Activated CD8-positive, alpha-beta memory T cell treated with anti-CD3 and anti-CD28 coated beads for 36 hours (primary cell): Measurements from ENCODE around the gene MAST4. TPM values are rescaled to one million over a fixed set of nuclear protein-coding genes. Genes with fewer than 3 reads are reported as not detected.

ENCODE experiments used
- CTCF ChIA-PET: fragments of 350-600 bp; sonication (Branson Sonifier 250); formaldehyde crosslinking; loops from one replicate; lab custom pipeline; 2021; ENCODE audit warnings: antibody characterized with exemption; lab: Charles Lee
- POLR2A ChIA-PET: fragments of 350-600 bp; sonication (Branson Sonifier 250); formaldehyde crosslinking; loops from one replicate; lab custom pipeline; 2021; ENCODE audit warnings: antibody characterized with exemption; lab: Charles Lee
- total RNA-seq, 2 experiments: library from RNA; stranded (reverse); gene quantifications; one replicate each; pipeline ENCODE4 v1.2.3, GENCODE V29; 2021

Gene MAST4
- total RNA-seq, 2 experiments from 2014 or later: 11.4 to 11.6 TPM

DNA sequence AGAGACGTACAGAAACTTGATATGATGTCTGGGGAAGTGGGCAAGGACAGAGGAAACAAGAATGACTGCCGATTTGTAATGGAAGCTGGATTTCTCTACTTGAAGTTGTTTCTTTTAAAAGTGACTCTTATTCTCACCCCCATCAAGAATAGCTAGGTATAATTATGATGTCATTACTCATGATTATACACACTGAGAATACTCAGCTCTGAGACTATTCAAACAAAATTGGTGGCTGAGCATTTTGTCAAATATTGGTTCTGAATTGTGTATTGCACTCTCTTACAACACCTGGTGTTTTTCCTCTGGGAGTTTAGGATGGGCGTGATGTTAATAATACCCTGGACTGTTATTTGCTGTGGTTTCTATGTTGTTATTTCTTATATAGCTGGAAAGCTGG, 46.3 kb downstream of the MAST4 start:
- CTCF ChIA-PET: no interaction called here

DNA sequence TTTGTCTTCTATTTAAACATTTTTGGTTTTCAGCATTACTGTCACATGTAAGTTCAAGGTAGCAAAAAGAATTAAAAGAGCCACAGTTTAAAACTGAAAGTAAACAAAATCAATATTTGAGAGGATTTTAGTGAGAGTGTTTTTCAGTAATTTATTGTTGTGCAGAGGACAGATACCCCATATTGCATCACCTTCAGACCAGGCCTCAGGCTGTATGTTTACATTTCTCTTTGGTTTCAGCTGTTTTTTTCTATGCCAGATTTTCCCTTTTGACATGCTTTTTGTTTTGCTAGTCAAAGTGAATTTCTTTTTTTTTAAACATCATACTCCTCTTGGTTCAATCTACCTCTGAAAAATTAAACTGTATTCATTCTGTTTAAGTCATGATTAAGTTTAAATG, 47.2 kb downstream of the MAST4 start:
- POLR2A ChIA-PET: no interaction called here
- CTCF ChIA-PET: interaction anchor here (1.2 kb wide), 1 partner anchor 201 kb away, joined by 3 read pairs; no protein-coding TSS in a partner anchor

More for the DNA sequence above, 46.3 kb downstream of the MAST4 start:
- POLR2A ChIA-PET: no interaction called here

DNA sequence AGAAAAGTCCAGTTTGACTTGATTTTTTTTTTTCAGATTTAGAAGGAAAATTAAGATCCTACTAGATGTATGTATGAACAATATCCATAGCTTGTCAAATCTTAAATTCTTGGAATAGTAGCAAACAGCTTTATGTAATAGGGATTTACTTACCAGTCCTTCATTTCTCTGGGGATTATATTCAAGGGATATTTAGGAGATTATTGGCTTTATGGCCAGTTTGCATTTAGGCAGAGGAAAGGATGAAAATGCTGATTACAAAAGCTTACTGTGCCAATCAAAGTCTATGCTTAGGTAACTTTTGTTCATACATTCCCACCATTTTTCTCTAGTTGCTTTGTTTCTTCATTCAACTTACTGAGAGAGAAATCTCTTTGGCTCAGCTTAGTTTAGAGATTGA, 47.9 kb downstream of the MAST4 start:
- POLR2A ChIA-PET: no interaction called here
- CTCF ChIA-PET: interaction anchor here (0.7 to 1.2 kb wide), 2 partner anchors 202 to 1778 kb away, joined by 3 read pairs; no protein-coding TSS in a partner anchor

DNA sequence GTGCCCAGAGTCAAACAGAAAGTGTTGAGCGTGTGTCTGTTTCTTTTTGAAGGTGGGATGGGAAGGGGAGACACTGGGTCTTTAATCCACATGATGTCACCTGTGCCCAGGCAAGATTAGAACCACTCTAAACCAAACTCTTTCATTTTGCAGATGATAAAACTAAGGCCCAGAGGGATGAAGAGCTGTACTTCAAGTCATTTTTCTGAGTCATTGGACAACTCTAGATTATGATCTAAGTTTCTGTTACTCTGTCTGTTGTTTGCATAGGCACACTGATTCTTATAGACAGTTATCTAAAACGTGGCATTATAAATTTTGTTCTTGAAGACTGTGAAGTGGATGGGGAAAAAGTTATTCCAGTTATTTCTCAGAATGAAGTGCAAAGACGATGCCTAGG, 48.8 kb downstream of the MAST4 start:
- ChIA-PET POLR2A (no interaction called here), CTCF (no interaction called here)

DNA sequence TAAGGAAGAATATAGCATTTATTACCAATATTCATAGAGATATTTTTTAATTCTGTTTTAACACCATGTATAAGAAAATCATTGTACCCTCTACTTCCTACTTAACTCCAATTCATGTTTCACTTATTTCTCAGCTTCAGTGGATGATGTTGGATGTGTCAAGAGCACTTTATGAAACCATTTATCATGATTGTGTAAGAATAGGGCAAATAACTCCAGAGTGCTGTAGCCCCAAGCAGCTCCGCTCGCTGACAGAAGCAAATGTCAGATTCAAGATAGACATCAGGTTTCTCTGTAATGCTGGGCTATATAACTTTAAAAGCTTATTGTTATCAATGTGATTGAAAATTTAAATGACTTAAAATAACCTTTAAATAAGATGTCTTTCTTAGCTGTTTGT, 50.4 kb downstream of the MAST4 start:
- CTCF ChIA-PET: no interaction called here
- POLR2A ChIA-PET: no interaction called here

DNA sequence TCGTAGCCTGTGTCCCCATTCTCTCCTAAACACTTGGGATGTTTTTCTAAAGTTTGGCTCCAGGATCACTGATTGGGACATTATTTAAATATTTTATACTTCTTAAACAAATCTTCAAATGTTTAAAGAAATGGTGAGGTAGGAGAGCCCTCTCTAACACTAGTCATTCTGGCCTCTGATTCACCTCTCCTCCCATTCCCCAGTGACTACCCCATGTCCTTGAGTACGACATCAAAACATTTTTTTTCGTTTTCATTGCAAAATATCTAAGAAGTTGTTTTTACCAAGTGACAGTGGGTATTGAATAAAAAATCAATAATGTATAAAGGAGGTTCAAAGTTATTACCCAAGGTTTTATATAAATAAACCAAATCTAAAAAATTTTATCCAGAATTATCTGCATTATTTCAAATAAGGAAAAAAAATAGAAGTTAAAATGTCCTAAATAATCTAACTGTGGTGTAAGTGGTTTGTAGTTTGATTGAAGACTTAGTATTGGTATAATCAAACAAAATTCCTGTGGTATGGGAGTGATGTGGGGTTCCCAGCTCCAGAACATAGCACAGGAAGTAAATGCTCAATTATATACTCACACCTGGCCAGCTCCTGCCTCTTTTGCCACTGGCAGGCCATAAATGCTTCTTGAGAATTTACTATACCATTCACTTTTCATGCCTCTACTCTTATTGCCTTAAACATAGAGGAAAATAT, 51.1 kb downstream of the MAST4 start:
- CTCF ChIA-PET: no interaction called here
- POLR2A ChIA-PET: no interaction called here

DNA sequence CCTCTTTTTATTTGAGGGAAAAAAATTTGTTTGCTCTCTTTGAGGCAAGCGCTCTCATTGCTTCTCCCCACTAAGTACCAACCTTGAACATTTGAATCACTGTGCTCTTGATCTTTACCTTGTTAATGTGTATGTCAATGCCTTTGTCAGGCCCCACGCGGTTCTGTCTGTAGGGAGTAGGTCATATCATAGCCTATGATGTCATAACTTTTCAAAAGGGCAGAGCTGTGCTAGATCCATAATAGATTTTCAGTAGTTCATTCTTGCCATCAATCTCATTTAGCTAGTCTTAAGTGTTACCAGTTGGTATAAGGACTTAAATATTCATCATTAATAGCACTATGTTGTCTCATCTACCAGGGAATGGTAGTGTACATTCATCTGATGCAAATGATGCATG, 56.6 kb downstream of the MAST4 start:
- POLR2A ChIA-PET: no interaction called here
- CTCF ChIA-PET: no interaction called here

DNA sequence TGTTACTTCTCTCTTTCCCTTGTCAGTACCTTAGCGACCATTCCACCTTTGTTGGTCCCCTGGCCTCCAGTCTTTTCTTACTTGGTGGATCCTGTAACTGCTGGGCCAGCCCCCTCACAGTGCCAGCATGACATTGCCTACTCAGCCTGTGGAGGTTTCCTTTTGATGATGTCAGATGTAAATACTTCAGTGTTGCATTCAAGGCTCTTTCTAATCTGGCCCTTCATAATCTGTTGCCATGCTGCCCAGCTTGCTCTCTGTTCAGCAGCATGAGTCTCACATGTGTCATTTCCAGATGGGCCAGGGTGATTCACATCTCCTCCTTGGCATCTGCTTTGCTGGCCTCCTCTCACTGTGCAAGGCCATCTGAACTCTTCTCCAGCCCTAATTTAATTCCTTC, 57.1 kb downstream of the MAST4 start:
- ChIA-PET CTCF (no interaction called here), POLR2A (no interaction called here)

DNA sequence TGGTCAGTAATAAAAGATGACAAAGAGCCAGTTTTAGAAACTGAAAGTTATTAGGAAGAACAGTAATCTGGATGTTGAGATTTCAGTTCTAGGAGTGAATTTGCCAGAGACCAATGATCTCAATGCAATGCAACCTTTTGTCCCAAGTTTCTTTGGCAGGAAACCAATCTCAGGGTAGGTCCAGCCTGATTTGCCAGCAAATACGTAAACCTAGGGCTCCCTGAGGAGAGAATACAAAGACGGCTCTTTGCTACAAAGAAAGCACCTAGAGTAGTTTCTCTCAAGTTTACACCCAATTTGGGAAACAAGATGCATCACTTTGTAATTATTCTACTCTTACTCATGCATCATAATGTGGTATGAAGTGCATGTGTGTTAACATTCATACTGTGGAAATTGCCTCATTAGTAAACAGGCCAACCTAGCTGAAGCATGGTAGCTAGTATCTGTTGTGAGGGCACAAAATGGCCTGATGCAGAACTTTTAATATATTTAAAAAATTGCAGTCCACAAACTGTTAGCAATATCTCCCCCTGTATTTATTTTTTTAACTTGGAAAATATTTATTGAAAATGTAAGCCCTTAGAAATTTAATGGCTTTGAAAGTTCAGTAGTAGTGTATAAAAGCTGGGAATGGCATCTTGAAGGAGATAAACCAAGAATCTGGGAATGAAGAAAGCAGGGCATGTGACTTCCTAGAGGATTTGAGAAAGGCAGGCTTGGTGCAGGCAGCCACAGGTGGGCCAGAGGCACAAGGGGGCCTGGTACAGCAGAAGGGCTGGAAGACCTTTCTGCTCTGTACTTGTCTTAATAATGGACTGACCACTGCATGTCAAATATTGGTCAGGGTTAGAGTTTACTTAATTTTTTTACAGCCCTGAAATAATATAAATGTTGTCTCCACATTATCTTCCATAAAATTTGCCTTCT, 59.5 kb downstream of the MAST4 start:
- CTCF ChIA-PET: no interaction called here
- POLR2A ChIA-PET: no interaction called here

DNA sequence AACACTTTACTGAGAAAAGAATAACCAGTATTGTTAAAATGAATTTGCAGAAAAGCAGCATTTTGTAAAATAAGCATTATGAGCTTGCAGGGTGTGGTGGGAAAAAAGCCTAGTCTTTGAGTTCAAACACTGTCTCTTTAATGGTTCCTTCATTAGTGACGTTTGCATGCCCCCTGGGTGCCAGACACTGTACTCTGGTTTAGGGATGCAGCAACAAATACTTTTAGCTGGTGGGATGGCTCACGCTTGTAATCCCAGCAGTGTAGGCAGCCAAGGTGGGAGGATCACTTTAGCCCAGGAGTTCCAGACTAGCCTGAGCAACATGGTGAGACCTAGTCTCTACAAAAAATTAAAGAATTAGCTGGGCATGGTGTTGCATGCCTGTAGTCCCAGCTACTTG, 62.3 kb downstream of the MAST4 start:
- ChIA-PET CTCF (interaction anchor here (1.4 kb wide), 1 partner anchor 8 kb away, joined by 4 read pairs; no protein-coding TSS in a partner anchor), POLR2A (no interaction called here)

DNA sequence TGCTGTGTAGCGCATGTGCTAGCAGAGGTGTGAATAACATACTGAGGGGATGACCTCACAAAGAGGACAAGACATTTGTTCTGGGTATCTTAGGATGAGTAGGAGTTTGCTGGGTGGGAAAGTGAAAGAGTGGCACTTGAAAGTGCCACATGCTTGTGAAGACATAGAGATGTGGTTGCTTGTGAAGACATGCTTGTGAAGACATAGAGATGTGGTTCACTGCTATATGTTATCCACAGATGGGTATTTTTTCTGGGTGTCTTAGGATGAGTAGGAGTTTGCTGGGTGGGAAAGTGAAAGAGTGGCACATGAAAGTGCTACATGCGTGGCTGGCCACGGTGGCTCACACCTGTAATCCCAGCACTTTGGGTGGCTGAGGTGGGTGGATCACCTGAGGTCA, 63.6 kb downstream of the MAST4 start:
- ChIA-PET POLR2A (no interaction called here), CTCF (interaction anchor here (0.6 kb wide), 1 partner anchor 24 kb away, joined by 3 read pairs; no protein-coding TSS in a partner anchor)

DNA sequence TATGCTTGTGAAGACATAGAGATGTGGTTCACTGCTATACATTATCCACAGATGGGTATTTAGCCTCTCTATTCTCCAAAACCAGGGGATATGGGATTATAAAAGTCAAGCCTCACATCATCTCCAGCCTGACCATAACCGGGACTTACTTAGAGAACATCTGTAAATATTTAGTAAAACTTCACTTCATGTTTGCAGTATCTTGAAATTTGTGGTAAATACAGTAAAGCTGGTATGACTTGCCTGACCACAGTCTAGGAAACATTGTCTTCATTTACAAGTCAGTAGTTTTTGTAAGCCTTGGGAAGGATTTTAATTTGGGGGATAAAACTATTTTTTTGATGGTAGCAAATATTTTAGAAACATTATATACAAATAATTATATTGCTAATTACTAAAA, 64.2 kb downstream of the MAST4 start:
- CTCF ChIA-PET: interaction anchor here (0.6 kb wide), 1 partner anchor 24 kb away, joined by 3 read pairs; no protein-coding TSS in a partner anchor
- POLR2A ChIA-PET: no interaction called here

DNA sequence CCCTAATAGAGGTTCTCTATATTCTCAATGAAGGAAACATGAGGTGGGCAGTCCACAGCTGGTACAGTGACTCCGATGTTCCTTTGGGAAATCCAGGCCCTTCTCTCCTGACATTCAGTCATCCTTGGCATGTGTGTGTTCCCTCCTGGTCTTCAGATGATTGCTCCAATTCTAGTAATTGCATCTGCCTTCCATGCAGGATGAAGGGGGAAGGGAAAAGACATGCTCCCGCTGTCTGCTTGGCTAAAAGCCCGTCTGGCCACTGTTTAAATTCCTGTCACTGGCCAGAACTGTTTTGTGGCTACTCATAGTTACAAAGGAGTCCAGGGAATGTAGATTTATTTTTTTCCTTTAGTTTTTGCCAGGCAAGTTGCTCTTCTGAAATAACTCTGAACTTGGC, 65.0 kb downstream of the MAST4 start:
- POLR2A ChIA-PET: no interaction called here

DNA sequence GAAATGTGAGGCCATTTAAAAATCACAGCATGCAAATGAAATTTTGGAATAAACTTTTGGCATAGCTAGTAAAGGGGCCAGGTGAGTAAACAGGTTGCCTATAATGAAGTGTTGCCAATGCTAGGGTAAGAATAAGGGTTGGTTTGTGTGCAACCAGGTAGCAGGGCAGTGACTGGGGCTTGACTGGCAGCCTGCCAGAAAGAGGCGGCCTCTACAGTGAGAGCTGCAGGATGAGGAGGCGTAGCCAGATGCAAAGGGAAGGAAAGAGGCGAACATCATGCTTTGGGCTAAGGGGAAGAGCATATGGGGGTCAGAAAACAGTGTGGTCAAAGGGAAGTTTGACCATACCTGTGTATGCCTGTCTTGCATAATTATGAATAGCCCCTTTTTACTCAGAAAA, 70.6 kb downstream of the MAST4 start:
- ChIA-PET CTCF (no interaction called here), POLR2A (no interaction called here)

More for the DNA sequence above, 65.0 kb downstream of the MAST4 start:
- CTCF ChIA-PET: no interaction called here

DNA sequence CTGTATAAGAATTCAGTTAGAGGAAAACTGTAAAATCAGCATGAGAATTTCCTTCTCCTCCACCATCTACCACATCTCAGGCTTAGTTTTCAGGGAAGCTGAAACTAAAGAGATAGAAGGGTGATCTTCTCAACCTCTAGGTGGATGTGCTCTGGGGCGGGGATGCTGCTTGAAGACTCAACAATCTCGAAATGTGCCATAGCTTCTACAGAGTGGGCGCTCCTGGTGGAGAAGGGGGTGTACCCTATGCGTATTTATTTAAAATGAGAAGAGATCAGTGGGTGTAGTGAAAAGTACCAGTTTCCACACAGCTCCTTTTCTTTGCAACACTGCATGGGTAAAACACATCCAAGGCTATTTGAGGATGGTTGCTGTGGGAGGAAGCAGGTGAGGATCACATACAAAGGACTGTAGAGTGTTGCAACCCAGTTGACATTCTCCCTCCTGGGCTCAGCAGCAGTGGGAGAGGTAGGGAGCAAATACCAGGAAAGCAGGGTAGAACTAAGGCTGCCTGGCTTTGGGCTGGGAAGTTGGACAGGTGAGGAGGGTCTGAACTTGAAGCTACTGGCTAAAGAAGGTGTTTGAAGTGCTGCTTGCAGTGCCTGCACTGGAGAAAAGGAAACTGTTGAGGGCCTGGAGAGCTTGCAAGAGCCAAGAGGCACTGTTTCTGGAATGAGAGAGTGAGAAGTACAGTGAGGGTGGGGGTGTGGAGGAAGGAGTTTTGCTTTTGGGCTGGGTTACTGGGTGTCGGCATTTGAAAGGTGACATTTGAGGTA, 73.1 kb downstream of the MAST4 start:
- CTCF ChIA-PET: interaction anchor here (0.6 kb wide), 1 partner anchor 262 kb away, joined by 3 read pairs; no protein-coding TSS in a partner anchor
- POLR2A ChIA-PET: no interaction called here

DNA sequence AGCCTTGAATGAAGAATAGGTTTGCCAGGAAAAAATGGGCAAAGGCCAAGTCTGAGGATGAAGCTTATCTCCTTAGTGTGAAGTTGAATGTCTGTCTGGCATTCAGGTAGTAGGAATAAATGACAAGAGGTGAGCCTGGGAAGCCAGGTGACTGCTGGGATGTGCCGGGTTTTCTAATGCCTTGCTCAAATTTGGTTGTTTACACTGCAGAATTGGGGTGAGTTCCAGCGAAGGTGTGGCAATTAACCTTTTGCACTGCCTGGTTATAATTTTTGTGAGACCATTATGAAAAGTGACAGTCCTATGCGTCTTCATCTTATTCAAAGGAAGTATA, 73.6 kb downstream of the MAST4 start:
- POLR2A ChIA-PET: no interaction called here
- CTCF ChIA-PET: no interaction called here

DNA sequence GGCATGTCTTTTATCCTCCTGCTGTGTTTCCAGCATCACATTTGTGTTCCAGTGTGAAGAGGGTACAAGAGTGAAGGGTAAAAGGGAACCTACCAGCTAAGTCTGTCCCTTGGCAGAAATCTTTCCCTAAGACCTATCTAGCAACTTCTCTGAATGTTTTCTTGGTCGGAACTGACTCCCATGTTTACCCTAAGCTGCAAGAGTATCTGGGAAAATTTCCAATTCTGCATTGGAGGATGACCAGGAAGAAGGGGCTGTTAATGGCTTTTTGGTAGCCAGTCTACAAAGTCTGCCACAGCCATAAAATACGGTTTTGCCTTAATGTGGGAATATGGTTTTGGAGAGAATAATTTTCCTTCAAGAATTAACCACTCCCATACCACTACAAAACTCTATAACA, 75.1 kb downstream of the MAST4 start:
- CTCF ChIA-PET: no interaction called here

DNA sequence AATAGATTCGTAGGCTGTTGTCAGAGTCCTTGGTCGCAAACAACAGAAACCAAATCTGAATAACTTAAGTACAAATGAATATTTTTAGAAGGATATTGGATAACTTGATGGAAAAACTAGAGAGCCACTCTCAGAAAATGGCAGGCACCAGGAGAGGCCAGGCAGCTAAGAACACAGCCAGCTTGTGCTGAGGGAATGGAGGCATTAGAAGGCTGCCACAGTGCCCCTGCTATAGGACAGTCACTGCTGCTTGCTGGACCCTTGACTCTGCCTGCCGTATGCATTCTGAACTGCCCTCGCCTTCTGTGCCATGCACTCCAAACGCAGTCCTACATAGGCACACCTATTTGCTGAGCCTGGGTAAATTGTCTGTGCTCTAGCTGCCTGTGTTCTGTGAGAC, 78.6 kb downstream of the MAST4 start:
- ChIA-PET POLR2A (no interaction called here), CTCF (no interaction called here)

More for the DNA sequence above, 75.1 kb downstream of the MAST4 start:
- POLR2A ChIA-PET: no interaction called here

DNA sequence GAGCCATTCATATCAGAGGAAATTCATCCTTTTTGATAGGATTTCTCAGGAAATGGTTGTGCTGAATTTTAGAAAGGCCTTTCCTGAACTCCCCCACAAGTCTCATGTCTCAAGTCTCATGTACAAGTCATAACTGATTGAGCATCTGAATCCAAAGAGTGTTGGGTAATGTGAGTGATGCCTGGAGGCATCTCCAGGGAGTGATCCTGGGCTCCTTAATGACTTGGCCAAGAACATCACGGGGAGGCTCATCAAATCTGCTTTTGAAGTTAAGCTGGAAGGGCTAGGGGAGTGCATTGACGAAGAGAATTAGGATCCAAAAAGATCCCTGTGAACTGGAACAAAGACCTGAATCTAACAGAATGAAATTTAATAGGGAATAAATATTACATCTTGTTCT, 79.2 kb downstream of the MAST4 start:
- CTCF ChIA-PET: no interaction called here
- POLR2A ChIA-PET: no interaction called here

DNA sequence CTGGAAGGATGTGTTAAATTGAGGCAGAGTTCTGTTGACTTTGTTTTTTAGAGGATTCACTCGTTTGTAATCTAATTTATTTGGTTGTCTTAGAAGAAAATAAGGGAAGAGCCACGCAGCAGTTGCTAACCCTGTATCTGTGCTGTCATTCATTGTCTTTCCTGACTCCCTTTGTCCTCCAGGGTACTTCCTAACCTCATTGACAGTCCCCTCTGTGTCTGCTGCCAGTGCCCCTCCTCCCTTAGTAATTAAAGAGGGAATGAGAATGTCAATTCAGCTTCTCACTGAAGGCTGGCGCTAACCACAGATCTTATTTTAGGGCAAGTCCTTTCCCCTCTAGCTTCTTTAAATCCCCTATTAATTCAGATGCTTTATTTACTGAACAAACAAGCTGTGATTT, 84.0 kb downstream of the MAST4 start:
- ChIA-PET POLR2A (no interaction called here), CTCF (interaction anchor here (1.0 kb wide), 1 partner anchor 14 kb away, joined by 3 read pairs; no protein-coding TSS in a partner anchor)
